Measurements from ENCODE around the gene UNK.
A peak's percentile ranks its signal among the peaks of the same experiment; 100 is the strongest.

The UNK gene

DNA sequence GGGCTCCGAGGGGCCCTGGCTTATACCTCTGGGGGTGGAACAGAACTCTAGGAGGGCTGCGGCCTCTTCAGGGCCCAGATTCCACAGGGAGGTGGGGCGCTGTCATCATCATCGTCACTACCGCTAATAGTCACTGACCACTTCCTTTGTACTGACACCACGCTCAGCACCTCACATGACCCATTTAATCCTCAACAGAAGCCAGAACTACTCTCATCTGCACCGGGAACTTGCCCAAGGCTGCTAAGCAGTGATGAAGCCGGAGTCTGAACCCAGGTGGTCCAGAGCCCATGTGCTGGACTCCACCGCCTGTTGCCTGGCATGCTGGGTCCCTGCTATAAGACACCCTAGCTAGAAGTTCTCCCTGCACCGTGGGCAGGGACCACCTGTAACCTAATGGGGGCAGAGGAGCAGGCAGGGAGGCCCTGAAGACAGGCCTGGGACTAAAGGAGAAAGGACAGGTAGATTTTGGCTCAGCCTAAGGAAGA, 47.6 kb downstream of the UNK start:
- Histone ChIP-seq H3K36me3 (ENCODE audit: control insufficient read depth, insufficient read depth, low read length) (peaks cover 6% of the 10 kb centered on the region), H3K9ac (ENCODE audit: low read length) (no peak overlapping the region), H3K4me1 (ENCODE audit: control insufficient read depth, insufficient read depth, low read length) (peaks cover 5% of the 10 kb centered on the region), H3K27ac (ENCODE audit: low read depth, low read length) (peak overlapping the region; percentile 75), H3K4me3 (ENCODE audit: low read length) (no peak overlapping the region), H3K27me3 (ENCODE audit: control insufficient read depth, insufficient read depth, low read length) (no peaks in the 10 kb centered on the region)

DNA sequence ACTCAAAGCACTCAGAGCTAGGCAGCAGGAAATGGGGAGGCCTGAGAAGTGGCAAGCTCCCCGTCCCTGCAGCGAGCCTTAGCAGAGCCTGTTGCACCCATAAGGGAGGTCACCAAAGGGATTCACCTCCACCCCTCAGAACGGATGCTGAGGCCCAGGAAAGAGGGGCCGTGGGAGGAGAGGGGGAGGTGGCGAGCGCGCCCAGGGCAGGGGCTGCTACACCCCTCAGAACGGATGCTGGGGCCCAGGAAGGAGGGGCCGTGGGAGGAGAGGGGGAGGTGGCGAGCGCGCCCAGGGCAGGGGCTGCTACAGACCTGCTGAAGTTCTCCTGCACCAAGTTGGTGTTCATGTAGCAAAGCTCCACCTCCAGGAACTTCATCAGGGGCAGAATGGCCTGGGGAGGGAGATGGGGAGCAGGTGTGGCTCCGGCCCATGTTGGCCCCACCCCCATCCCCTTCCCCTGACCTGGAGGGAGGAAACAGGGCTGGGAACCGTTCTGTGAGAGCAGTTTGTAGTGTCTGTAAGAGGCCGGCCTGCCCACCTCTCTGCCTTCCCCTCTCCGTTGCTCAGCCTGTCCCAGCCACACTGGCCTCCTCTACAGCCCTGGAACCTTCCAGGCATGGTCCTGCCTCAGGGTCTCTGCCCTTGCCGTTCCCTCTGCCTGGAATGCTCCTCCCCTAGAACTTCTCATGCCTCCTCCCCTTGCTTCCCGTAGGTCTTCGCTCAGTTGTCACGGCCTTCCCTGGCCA, 48.2 kb downstream of the UNK start:
- Histone ChIP-seq H3K27me3 (ENCODE audit: control insufficient read depth, insufficient read depth, low read length) (no peaks in the 10 kb centered on the region), H3K4me1 (ENCODE audit: control insufficient read depth, insufficient read depth, low read length) (peaks cover 5% of the 10 kb centered on the region), H3K4me3 (ENCODE audit: low read length) (no peak overlapping the region), H3K9ac (ENCODE audit: low read length) (no peak overlapping the region), H3K27ac (ENCODE audit: low read depth, low read length) (peak overlapping the region; percentile 75), H3K36me3 (ENCODE audit: control insufficient read depth, insufficient read depth, low read length) (peaks cover 8% of the 10 kb centered on the region)

DNA sequence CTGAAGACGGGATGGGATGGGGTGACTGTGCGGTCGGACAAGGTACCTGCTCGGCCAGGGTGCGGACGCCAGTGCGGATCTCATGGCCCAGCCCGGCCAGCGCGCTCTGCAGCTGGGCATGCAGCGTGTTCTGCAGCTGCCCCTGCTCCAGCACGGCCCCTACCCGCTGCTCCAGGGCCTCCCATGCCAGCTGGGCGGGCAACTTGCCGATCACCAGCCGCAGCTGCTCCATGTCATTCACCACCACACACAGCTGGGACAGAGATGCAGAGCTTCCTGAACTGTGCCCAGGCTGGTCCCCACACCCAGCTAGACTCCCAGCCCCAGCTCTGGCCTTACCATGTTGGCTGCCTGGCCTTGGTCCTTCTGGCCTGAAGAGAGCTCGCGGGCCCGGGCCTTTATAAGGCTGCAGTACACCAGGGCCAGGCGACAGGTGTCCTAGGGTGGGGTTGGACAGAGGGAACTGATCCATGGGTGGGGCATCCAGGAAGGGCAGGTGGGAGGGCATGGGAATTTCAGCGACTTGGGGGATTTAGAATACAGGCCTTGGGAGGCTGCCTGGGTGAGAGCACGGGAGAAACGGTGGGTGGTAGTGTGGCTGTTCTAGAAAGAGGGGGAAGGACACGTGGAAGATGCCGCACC, 49.8 kb downstream of the UNK start:
- H3K9ac ChIP-seq (ENCODE audit: low read length) = no peak overlapping the region
- H3K27me3 ChIP-seq (ENCODE audit: control insufficient read depth, insufficient read depth, low read length) = no peaks in the 10 kb centered on the region
- H3K4me3 ChIP-seq (ENCODE audit: low read length) = no peak overlapping the region
- H3K36me3 ChIP-seq (ENCODE audit: control insufficient read depth, insufficient read depth, low read length) = peaks cover 9% of the 10 kb centered on the region
- no peak overlapping the region for H3K27ac ChIP-seq (ENCODE audit: low read depth, low read length)
- H3K4me1 ChIP-seq (ENCODE audit: control insufficient read depth, insufficient read depth, low read length) = no peaks in the 10 kb centered on the region

DNA sequence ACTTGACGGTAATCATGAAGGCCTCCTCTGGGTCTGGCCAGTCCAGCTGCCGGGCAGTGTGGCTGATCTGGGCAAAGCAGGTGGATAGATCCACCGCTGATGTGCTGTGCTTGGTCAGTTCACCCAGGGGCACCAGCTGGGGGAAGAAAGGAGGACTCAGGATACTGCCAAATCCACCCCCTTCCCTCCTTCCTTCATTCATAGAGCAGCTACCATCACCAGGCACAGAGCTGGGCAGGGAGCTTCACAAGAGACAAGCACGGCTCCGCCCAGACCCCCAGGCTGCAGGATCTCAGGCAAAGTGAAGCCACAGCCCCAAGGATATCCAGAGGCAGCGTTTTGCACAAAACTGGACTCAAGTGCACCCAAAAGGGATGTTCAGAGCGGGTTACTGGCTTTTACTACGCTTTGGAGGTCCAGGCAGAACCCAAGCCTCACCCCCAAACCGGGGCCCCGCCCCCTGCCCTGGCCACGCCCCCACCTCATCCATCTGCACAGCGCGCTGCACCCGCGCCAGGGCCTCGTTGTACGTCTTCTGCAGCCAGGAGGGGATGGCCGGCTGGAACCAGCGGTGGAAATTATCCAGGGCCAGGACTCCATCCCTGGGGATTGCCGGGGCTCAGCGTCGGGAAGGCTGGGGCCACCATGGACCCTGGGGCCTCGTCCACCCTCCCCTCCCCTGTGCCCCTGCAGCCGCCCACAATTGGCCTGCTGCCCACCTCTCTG, 50.5 kb downstream of the UNK start:
- Histone ChIP-seq H3K4me3 (ENCODE audit: low read length) (no peak overlapping the region), H3K36me3 (ENCODE audit: control insufficient read depth, insufficient read depth, low read length) (peaks cover 9% of the 10 kb centered on the region)

DNA sequence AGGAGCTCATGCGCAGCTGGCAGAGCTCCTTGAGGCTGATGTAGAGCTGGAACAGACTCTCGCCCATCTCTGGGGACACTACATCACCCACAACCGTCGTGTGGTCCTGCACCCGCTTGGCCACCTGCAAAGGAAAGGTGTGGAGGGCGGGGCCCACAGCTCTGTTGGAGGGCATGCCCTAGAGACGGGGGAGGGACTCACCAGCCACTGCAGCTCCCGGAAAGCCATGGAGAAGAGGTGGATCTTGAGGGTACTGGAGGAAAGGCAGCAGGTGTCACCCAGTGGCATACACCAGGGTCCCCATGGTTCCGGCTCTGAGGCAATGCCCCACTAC, 51.0 kb downstream of the UNK start:
- Histone ChIP-seq H3K9ac (ENCODE audit: low read length) (no peak overlapping the region), H3K27me3 (ENCODE audit: control insufficient read depth, insufficient read depth, low read length) (no peaks in the 10 kb centered on the region), H3K27ac (ENCODE audit: low read depth, low read length) (no peak overlapping the region), H3K4me1 (ENCODE audit: control insufficient read depth, insufficient read depth, low read length) (no peaks in the 10 kb centered on the region), H3K4me3 (ENCODE audit: low read length) (no peak overlapping the region), H3K36me3 (ENCODE audit: control insufficient read depth, insufficient read depth, low read length) (peaks cover 9% of the 10 kb centered on the region)

More for the DNA sequence above, 50.5 kb downstream of the UNK start:
- no peak overlapping the region for H3K9ac ChIP-seq (ENCODE audit: low read length)
- no peaks in the 10 kb centered on the region for H3K4me1 ChIP-seq (ENCODE audit: control insufficient read depth, insufficient read depth, low read length)
- no peaks in the 10 kb centered on the region for H3K27me3 ChIP-seq (ENCODE audit: control insufficient read depth, insufficient read depth, low read length)
- H3K27ac ChIP-seq (ENCODE audit: low read depth, low read length) = peak overlapping the region; percentile 28

DNA sequence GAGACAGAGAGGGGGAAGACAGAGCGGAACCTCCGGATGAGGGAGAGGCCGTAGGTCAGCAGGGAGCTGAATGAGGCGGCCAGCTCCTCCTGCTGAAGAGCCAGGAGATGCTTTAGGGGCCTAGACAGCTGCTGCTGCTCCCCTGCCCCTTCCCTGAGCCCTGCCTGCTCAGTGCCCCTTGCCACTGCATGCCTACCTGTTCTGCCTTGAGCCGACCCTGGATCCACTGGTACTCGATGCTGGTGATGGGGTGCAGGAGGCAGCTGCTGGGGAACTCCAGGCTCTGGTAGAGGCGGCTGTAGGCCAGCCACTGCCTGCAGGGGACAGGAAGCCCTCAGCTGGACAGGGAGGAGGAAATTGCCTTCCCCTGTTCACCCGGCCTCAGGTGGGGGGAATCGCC, 52.0 kb downstream of the UNK start:
- no peak overlapping the region for H3K9ac ChIP-seq (ENCODE audit: low read length)
- peaks cover 9% of the 10 kb centered on the region for H3K36me3 ChIP-seq (ENCODE audit: control insufficient read depth, insufficient read depth, low read length)

DNA sequence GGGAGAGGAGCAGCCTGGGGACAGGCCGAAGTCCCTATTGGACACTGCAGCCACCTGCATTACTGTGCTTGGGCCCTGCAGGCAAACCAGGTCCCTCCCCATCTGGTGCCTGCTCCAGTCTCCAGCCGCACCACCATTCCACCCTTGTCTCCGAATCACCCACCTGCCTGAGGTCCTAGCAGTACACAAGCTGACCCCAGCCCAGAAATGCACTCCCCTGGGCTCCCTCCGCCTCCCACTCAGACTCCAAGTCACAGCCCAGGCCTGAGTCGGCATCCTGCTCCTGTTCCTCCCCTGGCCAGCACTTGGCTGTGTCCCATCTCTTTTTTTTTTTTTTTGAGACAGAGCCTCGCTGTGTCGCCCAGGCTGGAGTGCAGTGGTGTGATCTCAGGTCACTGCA, 53.3 kb downstream of the UNK start:
- Histone ChIP-seq H3K4me1 (ENCODE audit: control insufficient read depth, insufficient read depth, low read length) (no peaks in the 10 kb centered on the region), H3K36me3 (ENCODE audit: control insufficient read depth, insufficient read depth, low read length) (peaks cover 9% of the 10 kb centered on the region), H3K4me3 (ENCODE audit: low read length) (no peak overlapping the region), H3K27me3 (ENCODE audit: control insufficient read depth, insufficient read depth, low read length) (no peaks in the 10 kb centered on the region), H3K9ac (ENCODE audit: low read length) (no peak overlapping the region), H3K27ac (ENCODE audit: low read depth, low read length) (no peak overlapping the region)

More for the DNA sequence above, 52.0 kb downstream of the UNK start:
- Histone ChIP-seq H3K27ac (ENCODE audit: low read depth, low read length) (no peak overlapping the region), H3K27me3 (ENCODE audit: control insufficient read depth, insufficient read depth, low read length) (no peaks in the 10 kb centered on the region), H3K4me1 (ENCODE audit: control insufficient read depth, insufficient read depth, low read length) (no peaks in the 10 kb centered on the region), H3K4me3 (ENCODE audit: low read length) (no peak overlapping the region)

DNA sequence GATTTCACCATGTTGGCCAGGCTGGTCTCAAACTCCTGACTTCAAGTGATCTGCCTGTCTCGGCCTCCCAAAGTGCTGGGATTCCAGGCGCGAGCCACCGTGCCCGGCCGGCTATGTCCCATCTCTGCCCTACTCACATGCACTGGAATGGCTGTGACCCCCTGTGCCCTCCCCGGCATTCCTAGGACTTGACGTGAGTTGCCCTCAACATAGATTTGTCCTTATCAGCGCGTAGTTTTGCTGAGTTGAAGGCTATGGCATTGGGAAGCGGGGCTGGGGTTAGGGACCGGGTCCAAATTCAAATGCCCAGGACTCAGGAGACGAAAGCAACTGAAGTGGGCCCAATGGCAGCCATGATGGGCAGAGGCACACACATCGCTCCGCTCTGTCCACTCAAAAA, 53.8 kb downstream of the UNK start:
- no peaks in the 10 kb centered on the region for H3K27me3 ChIP-seq (ENCODE audit: control insufficient read depth, insufficient read depth, low read length)
- no peaks in the 10 kb centered on the region for H3K4me1 ChIP-seq (ENCODE audit: control insufficient read depth, insufficient read depth, low read length)
- H3K36me3 ChIP-seq (ENCODE audit: control insufficient read depth, insufficient read depth, low read length) = peaks cover 9% of the 10 kb centered on the region
- H3K27ac ChIP-seq (ENCODE audit: low read depth, low read length) = no peak overlapping the region
- no peak overlapping the region for H3K9ac ChIP-seq (ENCODE audit: low read length)
- H3K4me3 ChIP-seq (ENCODE audit: low read length) = no peak overlapping the region

DNA sequence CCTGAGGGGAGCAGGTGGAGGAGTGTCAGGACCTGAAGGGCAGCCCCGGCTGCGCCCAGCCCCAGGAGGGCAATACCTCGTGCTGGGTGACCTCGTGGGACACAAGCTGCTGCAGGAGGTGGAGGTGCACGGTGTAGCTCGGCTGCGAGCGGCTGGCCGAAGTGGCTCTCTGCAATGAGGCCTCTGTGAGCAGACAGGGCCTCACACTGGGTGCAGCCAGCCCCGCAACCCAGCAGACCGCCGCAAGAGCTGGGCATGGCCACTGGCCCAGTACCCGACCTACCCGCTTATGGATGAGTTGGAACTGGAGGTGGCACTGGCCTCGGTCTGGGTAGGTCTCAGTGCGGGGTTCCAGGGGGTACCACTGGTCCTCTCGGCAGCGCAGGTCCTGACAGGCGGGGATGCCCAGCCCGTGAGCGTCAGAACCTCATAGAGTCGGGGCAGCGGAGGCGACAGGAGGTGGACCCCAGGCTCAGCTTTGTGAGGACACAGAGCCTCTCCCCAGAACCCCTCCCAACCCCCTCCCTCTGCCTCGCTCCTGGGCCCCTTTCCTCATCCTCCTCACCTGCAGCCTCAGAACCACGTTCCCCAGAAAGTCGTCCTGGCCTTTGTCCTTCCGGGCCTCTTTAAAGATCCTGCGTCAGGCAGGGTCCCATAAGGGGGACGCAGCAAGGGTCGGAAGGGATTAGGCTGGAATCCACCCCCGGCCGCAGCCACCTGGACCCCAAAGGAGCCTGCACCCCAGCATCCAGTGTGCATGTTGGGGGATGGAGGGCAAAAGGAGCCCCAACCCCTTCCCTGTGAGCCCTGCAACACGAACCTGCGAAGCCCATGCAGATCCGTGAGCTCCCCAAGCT, 55.6 kb downstream of the UNK start:
- Histone ChIP-seq H3K4me1 (ENCODE audit: control insufficient read depth, insufficient read depth, low read length) (peaks cover 4% of the 10 kb centered on the region), H3K27me3 (ENCODE audit: control insufficient read depth, insufficient read depth, low read length) (no peaks in the 10 kb centered on the region), H3K9ac (ENCODE audit: low read length) (no peak overlapping the region), H3K36me3 (ENCODE audit: control insufficient read depth, insufficient read depth, low read length) (peaks cover 3% of the 10 kb centered on the region), H3K27ac (ENCODE audit: low read depth, low read length) (no peak overlapping the region), H3K4me3 (ENCODE audit: low read length) (no peak overlapping the region)

DNA sequence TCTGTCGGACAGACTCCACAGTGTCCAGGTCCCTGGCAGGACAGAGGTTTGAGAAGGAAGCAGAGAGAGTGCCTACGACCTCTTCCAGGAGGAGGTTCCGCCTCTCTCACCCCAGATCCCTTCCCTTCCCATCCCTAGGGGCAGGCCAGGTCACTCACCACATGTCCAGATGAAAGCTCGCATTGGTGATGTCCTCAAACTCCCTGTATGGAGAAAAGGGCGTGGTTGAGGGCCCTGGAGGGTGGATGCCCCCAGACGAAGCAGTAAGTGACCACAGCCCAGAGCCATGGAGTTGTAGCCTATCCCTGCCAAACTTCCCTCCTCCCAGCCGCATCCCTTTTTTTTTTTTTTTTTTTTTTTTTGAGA, 56.2 kb downstream of the UNK start:
- Histone ChIP-seq H3K4me1 (ENCODE audit: control insufficient read depth, insufficient read depth, low read length) (peaks cover 7% of the 10 kb centered on the region), H3K36me3 (ENCODE audit: control insufficient read depth, insufficient read depth, low read length) (peaks cover 3% of the 10 kb centered on the region), H3K4me3 (ENCODE audit: low read length) (no peak overlapping the region), H3K27ac (ENCODE audit: low read depth, low read length) (no peak overlapping the region), H3K9ac (ENCODE audit: low read length) (no peak overlapping the region), H3K27me3 (ENCODE audit: control insufficient read depth, insufficient read depth, low read length) (no peaks in the 10 kb centered on the region)

DNA sequence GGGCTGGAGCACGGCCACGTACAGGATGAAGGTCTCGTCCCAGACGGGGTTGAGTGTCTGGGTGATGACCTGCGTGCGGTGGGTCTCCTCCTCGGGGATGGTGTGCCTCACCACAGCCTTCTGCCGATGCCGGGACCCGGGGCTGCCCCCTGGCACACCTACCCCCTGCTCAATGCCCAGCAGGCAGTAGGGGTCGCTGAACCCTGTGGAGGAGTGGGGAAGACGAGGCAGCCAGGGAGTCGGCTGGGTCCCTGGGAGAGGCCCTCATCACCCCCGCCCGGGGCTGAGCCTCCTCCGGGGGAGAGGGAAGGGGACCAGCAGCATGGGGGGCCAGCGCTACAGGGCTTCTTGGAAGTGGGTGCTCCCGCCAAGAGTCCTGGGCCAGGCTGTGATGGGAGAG, 57.8 kb downstream of the UNK start:
- Histone ChIP-seq H3K9ac (ENCODE audit: low read length) (no peak overlapping the region), H3K27ac (ENCODE audit: low read depth, low read length) (no peak overlapping the region), H3K4me1 (ENCODE audit: control insufficient read depth, insufficient read depth, low read length) (peaks cover 7% of the 10 kb centered on the region), H3K27me3 (ENCODE audit: control insufficient read depth, insufficient read depth, low read length) (no peaks in the 10 kb centered on the region), H3K36me3 (ENCODE audit: control insufficient read depth, insufficient read depth, low read length) (peaks cover 13% of the 10 kb centered on the region), H3K4me3 (ENCODE audit: low read length) (no peak overlapping the region)

DNA sequence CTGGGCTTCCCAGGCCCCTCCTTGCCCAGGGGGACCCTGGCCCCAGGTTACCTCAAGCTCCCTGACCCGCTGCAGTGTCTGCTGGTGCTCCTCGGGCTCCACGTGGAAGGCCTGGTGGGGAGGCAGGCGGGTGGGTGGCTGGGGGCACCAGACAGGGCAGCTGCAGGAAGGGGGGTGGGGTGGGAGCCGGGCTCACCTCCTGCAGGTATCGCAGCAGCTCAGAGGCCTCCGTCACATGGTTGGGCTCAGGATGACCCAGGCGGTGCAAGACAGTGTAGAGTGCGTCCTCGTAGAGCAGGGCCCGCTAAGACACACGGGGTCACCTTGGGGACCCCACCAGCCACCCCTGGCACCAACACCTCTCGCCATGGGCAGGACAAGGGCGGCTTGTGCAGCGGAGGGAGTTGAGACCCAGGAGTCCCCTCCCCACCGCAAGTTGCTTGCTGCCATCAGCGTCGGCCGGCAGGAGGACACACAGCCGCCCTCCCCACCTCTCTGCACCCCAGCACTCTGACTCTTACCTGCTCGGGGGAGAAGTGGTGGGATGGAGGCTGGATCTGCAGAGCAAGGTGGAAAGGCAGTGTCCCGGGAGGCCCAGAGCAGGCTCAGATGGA, 58.5 kb downstream of the UNK start:
- Histone ChIP-seq H3K27ac (ENCODE audit: low read depth, low read length) (no peak overlapping the region), H3K36me3 (ENCODE audit: control insufficient read depth, insufficient read depth, low read length) (peaks cover 17% of the 10 kb centered on the region), H3K27me3 (ENCODE audit: control insufficient read depth, insufficient read depth, low read length) (no peaks in the 10 kb centered on the region), H3K9ac (ENCODE audit: low read length) (no peak overlapping the region), H3K4me3 (ENCODE audit: low read length) (peak overlapping the region; percentile 49), H3K4me1 (ENCODE audit: control insufficient read depth, insufficient read depth, low read length) (peaks cover 7% of the 10 kb centered on the region)
